ENCODE results near the gene OSBPL3.
A peak's percentile ranks its signal among the peaks of the same experiment; 100 is the strongest.

Gene OSBPL3

DNA sequence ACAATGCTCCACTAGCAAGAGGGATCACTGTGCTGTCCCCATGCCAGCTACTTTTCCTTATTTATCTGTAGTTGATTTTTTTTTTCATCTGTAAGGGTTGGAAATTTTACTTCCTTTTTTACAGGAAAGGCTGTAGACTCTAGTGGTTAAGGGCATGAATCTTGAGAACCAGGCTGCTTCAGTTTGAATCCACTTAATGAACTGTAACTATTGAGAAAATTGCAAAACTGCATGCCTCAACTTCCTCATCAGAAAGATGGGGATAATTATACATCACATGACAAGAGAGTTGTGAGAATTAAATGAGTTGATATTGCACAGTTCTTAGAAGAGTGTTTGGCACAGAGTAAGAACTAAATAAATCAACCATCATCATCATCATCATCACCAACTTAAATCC is 116.4 kb downstream of the OSBPL3 start:
- DNase-seq (ENCODE audit: low read depth in 2 of 2) = no peak

DNA sequence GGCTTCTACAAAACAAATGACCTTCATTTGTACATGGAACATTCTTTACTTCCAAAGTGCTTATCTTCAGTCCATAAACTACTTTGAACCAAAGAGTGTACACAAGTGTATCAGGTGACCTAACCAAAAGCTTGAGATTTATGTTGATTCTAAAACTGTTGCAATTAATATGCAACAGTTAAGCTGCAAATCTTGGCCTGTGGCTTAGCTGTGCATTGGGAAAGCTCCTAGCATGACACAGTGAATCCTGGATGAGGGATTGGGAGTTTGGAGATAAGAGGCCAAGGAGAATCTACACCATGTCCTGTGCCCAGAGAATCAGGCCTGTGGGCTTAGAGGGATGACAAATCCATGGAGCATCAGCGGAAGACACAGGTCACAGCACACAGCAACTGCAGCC is 117.5 kb downstream of the OSBPL3 start:
- DNase-seq (ENCODE audit: low read depth in 2 of 2) = no peak

DNA sequence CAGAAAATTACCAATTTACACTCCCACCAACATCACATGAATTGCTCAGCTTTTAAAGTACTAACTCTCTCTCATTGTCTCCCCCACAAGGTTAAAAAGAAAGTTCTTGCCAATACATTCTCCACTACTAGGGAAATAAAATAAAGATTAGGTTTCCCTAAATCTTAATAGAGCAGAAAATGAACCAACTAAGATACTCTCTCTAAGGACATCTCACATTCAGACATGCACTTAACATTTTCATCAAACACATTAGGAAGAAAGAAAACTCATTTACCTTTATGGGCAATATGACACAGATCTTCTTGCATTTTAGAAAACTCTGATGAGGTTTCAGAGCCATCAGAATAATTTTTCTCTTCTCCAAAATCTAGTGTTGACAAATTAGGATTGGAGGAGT is 118.6 kb downstream of the OSBPL3 start:
- DNase-seq (ENCODE audit: low read depth in 2 of 2) = no peak

DNA sequence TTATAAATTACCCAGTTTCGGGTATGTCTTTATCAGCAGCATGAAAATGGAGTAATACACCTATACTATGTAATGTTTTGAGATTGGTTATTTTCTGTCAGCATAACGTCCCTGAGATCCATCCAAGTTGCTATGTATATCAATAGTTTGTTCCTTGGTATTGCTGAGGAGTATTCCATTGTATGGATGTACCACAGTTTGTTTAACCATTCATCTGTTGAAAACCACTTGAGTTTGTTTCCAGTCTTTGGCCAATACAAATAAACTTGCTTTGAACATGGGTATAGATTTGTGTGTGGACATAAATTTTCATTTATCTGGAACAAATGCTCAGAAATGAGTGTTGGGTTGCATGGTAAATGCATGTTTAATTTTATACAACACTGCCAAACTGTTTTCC is 119.4 kb downstream of the OSBPL3 start:
- no peak for DNase-seq (ENCODE audit: low read depth in 2 of 2)

DNA sequence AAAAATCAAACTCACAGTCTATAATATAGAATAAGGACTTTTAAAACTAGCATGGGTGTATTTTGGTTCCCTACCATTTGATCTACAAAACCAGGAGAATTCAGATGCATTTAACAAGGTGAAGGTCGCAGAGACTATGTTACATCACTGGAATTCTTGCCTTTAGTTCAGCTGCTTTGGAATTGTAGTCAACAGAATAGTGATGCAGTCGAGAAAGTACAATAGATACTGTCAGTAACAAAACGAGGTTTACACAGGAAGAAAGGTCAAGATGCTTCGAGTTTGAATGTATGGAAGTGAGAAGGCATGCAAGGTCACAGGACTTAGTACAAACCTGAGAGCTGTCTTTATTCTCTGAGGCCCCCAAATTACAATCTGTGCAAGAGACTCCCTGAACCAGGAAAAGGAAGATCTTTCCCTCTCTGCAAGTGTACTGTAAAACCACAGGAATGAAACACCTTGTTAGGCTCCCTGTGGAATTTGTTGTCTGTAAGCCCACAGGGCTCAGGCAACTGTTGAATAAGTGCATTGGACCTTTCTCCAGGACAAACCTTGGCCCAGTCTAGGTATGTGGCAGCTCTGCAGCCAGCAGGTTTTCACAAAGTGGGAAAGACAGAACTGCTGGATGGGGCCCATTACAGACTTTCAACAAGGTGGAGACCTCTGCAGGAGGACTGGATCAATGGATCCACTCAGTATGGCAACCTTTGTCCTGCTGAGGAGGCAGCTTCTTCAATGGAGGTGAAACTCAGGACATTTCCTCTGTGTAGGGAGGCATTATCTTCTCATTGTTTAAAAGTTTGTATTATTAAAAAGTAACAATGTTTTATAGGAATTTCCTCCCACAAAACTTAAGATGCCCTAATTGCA is 121.6 kb downstream of the OSBPL3 start:
- DNase-seq (ENCODE audit: low read depth in 2 of 2) = no peak

- DNase-seq (ENCODE audit: low read depth in 2 of 2) = no peak
Observed at GRCh38 chr7:24857623-24858022, 122.4 kb downstream of the OSBPL3 start.

DNA sequence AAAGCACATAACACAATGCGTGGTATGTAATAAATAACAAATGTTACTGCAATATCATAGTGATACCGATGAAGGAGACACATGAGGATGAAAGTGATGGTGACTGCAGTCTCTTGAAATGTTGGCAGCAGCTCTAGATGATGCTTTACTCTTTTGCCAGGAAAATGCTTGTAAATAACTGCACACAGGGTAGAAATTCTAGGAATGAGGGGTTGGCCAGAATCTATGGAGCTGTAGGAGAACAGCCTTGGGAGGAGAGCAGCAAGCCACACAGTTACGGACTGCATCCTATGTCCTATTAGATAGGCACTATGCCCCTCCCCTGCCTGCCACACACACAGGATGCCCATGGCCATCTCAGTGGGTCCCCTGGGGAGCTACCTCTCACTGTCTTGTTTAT is 125.1 kb downstream of the OSBPL3 start:
- DNase-seq (ENCODE audit: low read depth in 2 of 2) = no peak

- DNase-seq (ENCODE audit: low read depth in 2 of 2) = peak in 1 of 2 experiments; percentile 20
Observed at GRCh38 chr7:24851786-24852185, 128.2 kb downstream of the OSBPL3 start.

- no peak for DNase-seq (ENCODE audit: low read depth in 2 of 2)
Observed at GRCh38 chr7:24848878-24849277, 131.1 kb downstream of the OSBPL3 start.

- DNase-seq (ENCODE audit: low read depth in 2 of 2) = no peak
Observed at GRCh38 chr7:24847754-24848153, 132.2 kb downstream of the OSBPL3 start.

DNA sequence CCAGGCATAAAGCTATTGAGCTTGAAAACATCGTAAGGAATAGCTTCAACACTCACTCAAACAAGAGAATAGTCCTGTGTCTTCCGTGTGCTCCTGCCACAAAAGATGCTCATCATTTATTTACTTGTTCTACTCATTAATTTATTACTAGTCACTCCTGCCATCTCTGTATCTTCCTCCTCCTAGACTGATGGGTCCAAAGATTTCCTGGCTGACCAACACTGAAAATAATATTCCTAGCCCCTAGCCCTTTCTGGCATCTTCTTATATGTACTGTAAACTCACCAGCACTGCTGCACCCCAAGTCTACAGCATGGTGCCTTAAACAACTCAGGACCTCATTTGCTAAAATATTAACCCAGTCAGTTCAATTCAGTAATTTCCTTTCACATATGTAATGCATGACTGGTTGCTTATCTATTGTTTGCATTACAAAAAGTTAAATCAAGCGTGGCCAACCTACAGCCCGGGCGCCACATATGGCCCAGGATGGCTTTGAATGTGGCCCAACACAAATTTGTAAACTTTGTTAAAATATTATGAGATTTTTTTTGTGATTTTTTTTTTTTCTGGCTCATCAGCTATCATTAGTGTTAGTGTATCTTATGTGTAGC is 136.1 kb downstream of the OSBPL3 start:
- DNase-seq (ENCODE audit: low read depth in 2 of 2) = no peak

- no peak for DNase-seq (ENCODE audit: low read depth in 2 of 2)
Observed at GRCh38 chr7:24842449-24843241, 137.3 kb downstream of the OSBPL3 start.

GRCh38 chr7:24842029-24842428 is 137.9 kb downstream of the OSBPL3 start:
- DNase-seq (ENCODE audit: low read depth in 2 of 2) = no peak

DNA sequence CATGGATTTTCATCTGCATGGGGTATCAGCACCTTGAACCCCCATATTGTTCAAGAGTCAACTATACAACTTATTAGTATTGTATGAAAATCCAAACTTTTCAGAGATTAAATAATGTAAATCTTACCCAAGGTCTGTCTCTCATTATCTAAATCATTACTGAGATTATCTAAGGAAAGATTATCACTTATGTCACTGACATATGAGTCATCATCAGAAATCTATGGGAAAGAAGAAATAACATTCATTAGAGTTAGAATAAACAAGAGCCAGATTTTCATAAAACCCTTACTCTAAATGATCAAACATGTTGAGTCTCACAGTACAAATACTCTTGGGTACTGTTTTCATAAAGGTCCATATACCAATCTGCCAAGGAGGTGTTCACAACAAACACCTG is 139.4 kb downstream of the OSBPL3 start:
- no peak for DNase-seq (ENCODE audit: low read depth in 2 of 2)

DNA sequence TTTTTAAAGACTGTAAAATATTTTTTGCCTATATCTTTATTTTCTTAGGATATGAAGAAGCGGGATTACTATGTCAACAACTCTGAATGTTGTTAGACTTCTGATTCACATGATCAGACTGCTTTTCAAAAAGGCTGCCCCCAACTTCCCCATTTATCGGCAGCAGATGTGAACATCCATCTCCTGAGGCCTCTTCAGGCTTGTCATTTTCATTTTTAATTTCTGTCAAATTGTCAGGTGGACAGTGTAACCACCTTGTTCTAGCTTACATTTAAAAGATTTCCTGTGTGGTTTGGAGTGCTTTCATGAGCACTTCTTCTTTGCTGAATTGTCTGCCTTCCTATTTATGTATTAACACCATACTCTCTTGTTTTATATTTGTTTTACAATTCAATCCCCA is 143.9 kb downstream of the OSBPL3 start:
- no peak for DNase-seq (ENCODE audit: low read depth in 2 of 2)

GRCh38 chr7:24835643-24836042 is 144.3 kb downstream of the OSBPL3 start:
- DNase-seq (ENCODE audit: low read depth in 2 of 2) = no peak

- DNase-seq (ENCODE audit: low read depth in 2 of 2) = no peak
Observed at GRCh38 chr7:24834128-24834798, 145.7 kb downstream of the OSBPL3 start.

GRCh38 chr7:24833549-24833948 is 146.4 kb downstream of the OSBPL3 start:
- DNase-seq (ENCODE audit: low read depth in 2 of 2) = no peak

DNA sequence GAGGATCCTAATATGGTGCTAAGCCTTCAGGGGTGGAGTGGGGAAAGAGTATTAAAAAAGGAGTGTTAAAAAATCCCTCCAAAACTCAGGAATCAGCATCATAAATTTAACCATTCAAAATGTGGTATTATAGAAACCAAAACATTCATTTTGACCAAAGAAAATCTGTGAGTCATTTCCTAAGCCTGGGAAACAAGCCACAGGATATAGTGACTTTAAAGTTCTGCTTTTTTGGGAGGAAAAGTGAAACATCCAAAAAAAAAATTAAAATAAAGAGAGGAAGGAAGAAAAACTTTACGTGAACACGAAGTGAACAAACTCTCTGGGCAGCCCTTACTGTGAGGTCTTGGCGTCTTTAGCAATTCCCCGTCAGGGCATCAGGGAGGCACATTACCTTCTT is 148.7 kb downstream of the OSBPL3 start:
- DNase-seq (ENCODE audit: low read depth in 2 of 2) = no peak

GRCh38 chr7:24830440-24831050 is 149.4 kb downstream of the OSBPL3 start:
- no peak for DNase-seq (ENCODE audit: low read depth in 2 of 2)

GRCh38 chr7:24829787-24830186 is 150.2 kb downstream of the OSBPL3 start:
- DNase-seq (ENCODE audit: low read depth in 2 of 2) = no peak
